Endothelial cell of umbilical vein (primary cell): Measurements from ENCODE around the gene LAMA4.

Experiments used
- CTCF ChIP-seq, 2 donors: IDR thresholded peaks; 1 replicate in 1 of 2; 2 replicates in 1 of 2; pipeline ENCODE4 v1.5.1; 2011; ENCODE audit warnings: low read length in 2 of 2, mild to moderate bottlenecking in 2 of 2, moderate library complexity in 2 of 2, control low read depth in 1 of 2, inconsistent platforms in 1 of 2, low read depth in 1 of 2; ENCODE audit not compliant: insufficient read depth in 1 of 2; ENCODE audit errors: extremely low read depth in 1 of 2
- EZH2 ChIP-seq: IDR thresholded peaks from 2 replicates; pipeline ENCODE4 v1.6.1; 2012; ENCODE audit warnings: borderline replicate concordance, low read depth, mild to moderate bottlenecking, moderate library complexity, low read length, inconsistent platforms; ENCODE audit not compliant: severe bottlenecking
- MAX ChIP-seq: IDR thresholded peaks from 2 replicates; pipeline ENCODE4 v1.6.1; 2011; ENCODE audit not compliant: insufficient read depth, insufficient read length
- POLR2A ChIP-seq: IDR thresholded peaks from 2 replicates; pipeline ENCODE4 v1.6.1; 2012; ENCODE audit warnings: low read depth, mild to moderate bottlenecking, control low read depth, low read length
- POLR2AphosphoS5 ChIP-seq: IDR thresholded peaks from 2 replicates; pipeline ENCODE4 v1.6.1; 2012; ENCODE audit warnings: low read depth, mild to moderate bottlenecking, control low read depth, low read length, moderate library complexity; ENCODE audit not compliant: insufficient read depth

GRCh38 chr6:112286010-112286409, 31.6 kb upstream of the LAMA4 start:
- no peak for TF ChIP-seq POLR2AphosphoS5
- no peak for TF ChIP-seq MAX
- no peak for TF ChIP-seq POLR2A
- no peak for TF ChIP-seq CTCF (IDR thresholded peaks at IDR 0.05; ENCODE audit: extremely low read depth in 1 of 2, insufficient read depth in 1 of 2, low read depth in 1 of 2, low read length in 2 of 2)
- TF ChIP-seq EZH2: no peak
